Muscle of leg (tissue), 11 donors: Measurements from ENCODE around the gene ZNF503. TPM values are rescaled to one million over a fixed set of nuclear protein-coding genes. Genes with fewer than 3 reads are reported as not detected.
"Not testable (repeated sequence)": the region's sequence is repeated elsewhere in the genome, so short reads cannot be mapped to it uniquely, and the experiment has no call there.

ENCODE experiments used
- DNase-seq: peaks from one replicate; pipeline ENCODE4 v3.0.0; 2013
- H3K27ac ChIP-seq: one replicate; pipeline ENCODE4 v1.5.1; 2013; ENCODE audit warnings: mild to moderate bottlenecking, low read length, control low read depth
- H3K27me3 ChIP-seq: one replicate; pipeline ENCODE4 v1.6.1; 2013; ENCODE audit warnings: low read length; ENCODE audit not compliant: control insufficient read depth, insufficient read depth
- H3K36me3 ChIP-seq: one replicate; pipeline ENCODE4 v1.6.1; 2013; ENCODE audit warnings: low read length; ENCODE audit not compliant: control insufficient read depth, insufficient read depth
- H3K4me1 ChIP-seq: one replicate; pipeline ENCODE4 v1.6.1; 2013; ENCODE audit warnings: low read length; ENCODE audit not compliant: control insufficient read depth, insufficient read depth
- H3K4me3 ChIP-seq: one replicate; pipeline ENCODE4 v1.5.1; 2013; ENCODE audit warnings: low read length, control low read depth
- H3K9me3 ChIP-seq: replicated peaks from 2 replicates; pipeline ENCODE4 v1.6.1; 2013; ENCODE audit warnings: low read depth, low read length; ENCODE audit not compliant: control insufficient read depth
- WGBS: methylation state at CpG from one replicate; pipeline ENCODE4 v1.1.5; 2013; ENCODE audit warnings: missing lambda C conversion rate; ENCODE audit not compliant: insufficient coverage; 5-methylcytosine and 5-hydroxymethylcytosine counted together
- polyA plus RNA-seq, 8 donors: library from polyadenylated mRNA; unstranded; fragments of 120-200 nt; gene quantifications; one replicate each; pipeline versions ENCODE4 v1.2.1 to v1.2.3, GENCODE V29; 2013; ENCODE audit warnings: inconsistent platforms in 1 of 8, low replicate concordance in 1 of 8; ENCODE audit not compliant: insufficient read length in 8 of 8, insufficient read depth in 1 of 8
- total RNA-seq: library from RNA; stranded (reverse); fragments of 120-200 nt; gene quantifications from one replicate; pipeline ENCODE4 v1.2.4, GENCODE V29; 2013

The ZNF503 gene
- total and polyA plus RNA-seq, 9 donors, result 3.6 to 19.1 (median 13.5) TPM

DNA sequence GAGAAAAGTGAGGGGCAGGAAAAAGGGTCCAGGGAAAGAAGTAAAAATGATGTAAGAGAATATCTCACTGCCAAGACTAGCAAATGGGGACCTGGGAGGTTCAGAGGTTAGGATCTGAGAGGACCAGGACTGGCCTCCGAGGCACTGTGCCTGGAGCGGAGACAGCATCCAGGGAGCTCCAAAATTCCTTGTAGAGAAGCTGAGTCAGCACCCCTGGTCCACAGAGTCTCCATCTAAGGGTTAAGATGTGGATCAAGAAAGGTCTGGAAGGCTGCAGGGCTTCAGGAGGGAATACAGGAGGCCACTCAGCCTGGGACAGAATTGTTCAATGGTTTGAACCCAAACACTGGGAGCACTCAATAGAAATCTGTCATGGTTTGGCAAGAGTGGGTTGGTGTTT, 30.6 kb downstream of the ZNF503 start:
- Histone ChIP-seq H3K4me1 (no peaks in the 10 kb centered on the region), H3K27ac (no peak overlapping the region), H3K36me3 (no peaks in the 10 kb centered on the region), H3K9me3 (no peaks in the 10 kb centered on the region), H3K4me3 (no peak overlapping the region), H3K27me3 (peaks cover 2% of the 10 kb centered on the region)
- no peak for DNase-seq
- 90% methylated on average over 2 of the region's 2 CpGs for WGBS

DNA sequence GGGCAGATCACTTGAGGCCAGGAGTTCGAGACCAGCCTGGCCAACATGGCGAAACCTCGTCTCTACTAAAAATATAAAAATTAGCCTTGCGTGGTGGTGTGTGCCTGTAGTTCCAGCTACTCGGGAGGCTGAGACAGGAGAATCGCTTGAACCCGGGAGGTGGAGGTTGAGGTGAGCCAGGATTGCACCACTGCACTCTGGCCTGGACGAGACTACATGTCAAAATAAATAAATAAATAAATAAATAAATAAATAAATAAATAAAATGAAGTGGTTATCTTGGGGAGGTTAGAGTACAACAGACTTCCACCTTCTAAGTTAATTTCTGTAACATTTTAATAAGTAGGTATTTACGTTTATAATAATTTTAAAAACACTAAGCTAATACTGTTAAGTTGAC, 31.7 kb downstream of the ZNF503 start:
- not testable (repeated sequence) for H3K27me3 ChIP-seq, H3K4me1 ChIP-seq, DNase-seq, H3K27ac ChIP-seq, H3K4me3 ChIP-seq, H3K36me3 ChIP-seq, H3K9me3 ChIP-seq
- no CpG with 5 or more reads among the region's 9 CpGs for WGBS

DNA sequence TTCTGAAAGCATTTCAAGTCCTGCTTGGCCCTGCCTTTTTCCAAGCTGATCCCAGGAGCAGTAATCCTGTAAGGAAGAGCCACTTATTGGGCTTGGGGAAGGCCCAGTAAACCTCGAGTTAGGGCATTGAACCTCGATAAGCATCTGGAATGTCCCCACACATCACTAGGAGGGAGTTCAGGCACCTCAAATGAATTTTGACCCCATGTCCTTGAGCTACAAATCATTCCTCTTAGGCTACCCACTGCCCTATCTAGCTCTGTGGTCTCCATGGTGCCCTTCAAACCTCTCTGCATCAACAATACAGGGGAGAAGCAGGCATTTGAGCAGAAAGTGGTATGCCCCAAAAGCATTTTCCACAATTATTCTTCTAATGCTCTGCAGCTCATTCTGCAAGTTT, 33.7 kb downstream of the ZNF503 start:
- DNase-seq, result no peak
- no peaks in the 10 kb centered on the region for H3K4me1 ChIP-seq
- no peak overlapping the region for H3K4me3 ChIP-seq
- peaks cover 3% of the 10 kb centered on the region for H3K27me3 ChIP-seq
- no peaks in the 10 kb centered on the region for H3K36me3 ChIP-seq
- 58% methylated on average over 2 of the region's 2 CpGs for WGBS
- H3K9me3 ChIP-seq, result no peaks in the 10 kb centered on the region
- H3K27ac ChIP-seq, result no peak overlapping the region

DNA sequence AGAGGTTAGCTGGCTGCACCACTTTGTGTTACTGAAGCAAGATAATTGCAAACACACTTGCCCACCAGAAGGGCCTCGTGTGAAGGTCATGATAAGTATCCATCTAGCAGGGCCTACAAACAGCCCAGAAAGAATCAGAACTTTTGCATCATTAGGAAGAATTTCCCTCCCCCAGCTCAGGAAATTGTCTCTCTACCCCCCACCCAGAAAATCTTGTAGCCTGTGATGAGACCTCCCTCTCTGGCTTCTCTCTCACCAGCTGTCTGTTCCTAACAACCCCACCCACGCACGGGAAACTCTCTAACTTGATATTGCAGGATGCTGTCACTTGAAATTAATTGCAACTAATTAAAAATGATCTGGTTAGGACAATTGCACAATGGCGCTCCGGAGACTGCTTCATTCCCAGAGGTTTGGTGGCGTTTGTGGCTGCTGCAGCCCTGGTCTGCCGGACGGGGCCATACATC, 34.5 kb downstream of the ZNF503 start:
- no peak for DNase-seq
- Histone ChIP-seq H3K4me1 (no peaks in the 10 kb centered on the region), H3K9me3 (no peaks in the 10 kb centered on the region), H3K4me3 (no peak overlapping the region), H3K27me3 (peaks cover 3% of the 10 kb centered on the region), H3K36me3 (no peaks in the 10 kb centered on the region), H3K27ac (no peak overlapping the region)
- WGBS, result 54% methylated on average over 4 of the region's 8 CpGs

DNA sequence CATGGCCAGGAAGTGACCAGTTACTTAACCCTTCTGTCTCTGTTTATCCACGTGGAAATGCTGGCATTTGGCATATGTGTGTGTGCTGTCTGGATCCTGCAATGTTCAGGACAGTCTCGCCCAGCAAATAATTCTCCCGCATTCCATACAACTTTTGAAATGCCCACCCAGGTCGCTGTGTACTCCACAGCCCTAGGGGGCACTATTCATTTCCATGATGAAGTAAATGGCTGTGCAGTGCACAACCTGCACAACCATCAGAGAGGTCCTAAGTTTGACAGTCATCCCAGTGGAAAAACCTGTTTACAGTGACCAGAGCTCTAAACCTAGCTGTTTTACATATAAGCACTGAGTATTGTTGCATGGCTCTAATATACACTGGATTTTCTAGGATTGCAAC, 38.1 kb downstream of the ZNF503 start:
- WGBS, result 93% methylated on average over 2 of the region's 4 CpGs
- Histone ChIP-seq H3K4me3 (no peak overlapping the region), H3K27me3 (peaks cover 3% of the 10 kb centered on the region), H3K27ac (no peak overlapping the region), H3K9me3 (no peaks in the 10 kb centered on the region), H3K4me1 (no peaks in the 10 kb centered on the region), H3K36me3 (no peaks in the 10 kb centered on the region)
- no peak for DNase-seq

DNA sequence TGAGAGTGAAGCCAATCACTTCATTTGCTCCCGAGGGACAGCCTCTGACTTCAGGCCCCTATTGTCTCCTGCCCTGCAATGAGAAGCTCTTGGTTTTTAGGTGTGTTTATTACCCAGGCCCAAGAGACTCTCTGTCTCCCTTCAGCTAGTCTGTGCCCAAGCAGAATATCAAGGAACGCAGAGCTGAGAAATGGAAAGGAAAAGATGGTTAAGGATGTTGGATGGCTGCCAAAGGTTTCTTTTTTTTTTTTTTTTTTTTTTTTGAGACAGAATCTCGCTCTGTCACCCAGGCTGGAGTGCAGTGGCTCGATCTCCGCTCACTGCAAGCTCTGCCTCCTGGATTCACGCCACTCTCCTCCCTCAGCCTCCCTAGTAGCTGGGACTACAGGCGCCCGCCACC, 41.7 kb downstream of the ZNF503 start:
- not testable (repeated sequence) for H3K4me1 ChIP-seq, H3K27ac ChIP-seq, H3K9me3 ChIP-seq, H3K4me3 ChIP-seq, DNase-seq, H3K36me3 ChIP-seq, H3K27me3 ChIP-seq
- no CpG with 5 or more reads among the region's 8 CpGs for WGBS

DNA sequence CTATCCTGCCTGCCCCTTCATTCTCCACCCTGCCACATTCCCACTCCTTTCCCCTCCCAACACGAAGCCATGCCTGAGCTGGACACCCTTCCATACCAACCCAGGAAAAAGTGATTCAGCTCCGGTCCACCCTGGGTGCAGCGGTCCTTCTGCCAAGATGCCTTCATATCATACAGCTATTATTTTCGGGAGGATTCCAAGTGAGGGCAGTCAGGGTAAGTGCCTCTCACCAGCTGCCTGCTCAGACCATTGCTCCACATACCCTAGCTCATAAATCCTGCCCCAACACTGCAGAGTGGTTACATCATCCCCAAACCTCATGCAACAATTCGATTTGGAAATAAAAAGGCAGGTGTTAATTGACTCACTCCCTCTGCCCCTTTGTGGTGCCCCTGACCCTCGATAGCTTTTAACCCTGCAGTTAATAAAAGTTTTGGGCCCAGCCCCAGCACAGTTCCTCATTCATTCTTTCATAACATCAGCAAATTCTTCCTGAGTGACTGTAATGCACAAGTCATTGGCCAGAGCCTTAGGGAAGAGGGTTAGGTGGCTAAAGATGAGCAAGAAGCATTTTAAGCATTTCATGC, 42.6 kb downstream of the ZNF503 start:
- H3K4me3 ChIP-seq, result no peak overlapping the region
- H3K4me1 ChIP-seq, result no peaks in the 10 kb centered on the region
- no peak for DNase-seq
- H3K36me3 ChIP-seq, result no peaks in the 10 kb centered on the region
- H3K27me3 ChIP-seq, result peaks cover 3% of the 10 kb centered on the region
- no peak overlapping the region for H3K27ac ChIP-seq
- WGBS, result 77% methylated on average over 4 of the region's 6 CpGs
- no peaks in the 10 kb centered on the region for H3K9me3 ChIP-seq

DNA sequence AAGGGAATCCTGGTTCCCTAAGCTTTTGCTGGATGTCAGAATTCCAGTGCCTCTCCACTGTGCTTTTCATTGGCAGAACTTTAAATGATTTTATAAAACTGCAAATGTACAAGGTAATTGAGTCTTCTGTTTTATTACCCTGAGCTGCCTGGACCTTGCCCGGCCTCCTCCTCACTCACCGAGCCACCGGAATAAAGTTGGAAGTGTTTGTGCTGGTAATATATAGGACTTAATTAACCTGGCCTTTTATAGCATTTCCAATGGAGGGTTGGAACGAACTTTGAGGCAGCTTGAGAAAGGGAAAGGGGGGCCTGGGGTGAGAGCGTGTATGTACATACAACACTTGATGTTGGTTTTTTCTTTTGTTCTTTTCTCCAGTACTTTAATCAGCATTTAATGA, 43.4 kb downstream of the ZNF503 start:
- no CpG with 5 or more reads among the region's 5 CpGs for WGBS

DNA sequence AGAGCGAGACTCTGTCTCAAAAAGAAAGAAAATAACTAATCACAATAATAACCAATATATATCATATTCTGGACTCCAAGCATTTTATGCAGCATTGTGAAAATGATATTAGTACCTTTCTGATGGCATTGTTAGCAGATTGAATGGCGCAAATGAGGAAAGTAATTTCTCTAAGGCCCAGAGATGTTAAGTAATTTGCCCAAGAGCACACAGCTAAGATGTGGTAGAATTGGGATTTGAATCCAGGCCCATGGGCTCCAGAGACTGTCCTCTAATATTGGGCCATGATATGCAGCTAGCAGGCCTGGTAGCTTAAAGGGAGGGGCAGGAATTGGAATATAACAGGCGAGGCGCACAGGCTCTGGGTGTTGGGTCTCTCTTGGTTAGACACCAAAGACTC, 44.1 kb downstream of the ZNF503 start:
- no peak overlapping the region for H3K4me3 ChIP-seq
- peaks cover 4% of the 10 kb centered on the region for H3K4me1 ChIP-seq
- WGBS, result 94% methylated on average over 3 of the region's 4 CpGs
- DNase-seq, result no peak
- no peaks in the 10 kb centered on the region for H3K36me3 ChIP-seq
- H3K9me3 ChIP-seq, result no peaks in the 10 kb centered on the region
- H3K27ac ChIP-seq, result no peak overlapping the region
- no peaks in the 10 kb centered on the region for H3K27me3 ChIP-seq

More for the DNA sequence above, 43.4 kb downstream of the ZNF503 start:
- no peak for DNase-seq
- H3K9me3 ChIP-seq, result no peaks in the 10 kb centered on the region
- H3K27me3 ChIP-seq, result peaks cover 2% of the 10 kb centered on the region
- H3K4me3 ChIP-seq, result no peak overlapping the region
- H3K4me1 ChIP-seq, result peaks cover 4% of the 10 kb centered on the region
- no peak overlapping the region for H3K27ac ChIP-seq
- no peaks in the 10 kb centered on the region for H3K36me3 ChIP-seq

DNA sequence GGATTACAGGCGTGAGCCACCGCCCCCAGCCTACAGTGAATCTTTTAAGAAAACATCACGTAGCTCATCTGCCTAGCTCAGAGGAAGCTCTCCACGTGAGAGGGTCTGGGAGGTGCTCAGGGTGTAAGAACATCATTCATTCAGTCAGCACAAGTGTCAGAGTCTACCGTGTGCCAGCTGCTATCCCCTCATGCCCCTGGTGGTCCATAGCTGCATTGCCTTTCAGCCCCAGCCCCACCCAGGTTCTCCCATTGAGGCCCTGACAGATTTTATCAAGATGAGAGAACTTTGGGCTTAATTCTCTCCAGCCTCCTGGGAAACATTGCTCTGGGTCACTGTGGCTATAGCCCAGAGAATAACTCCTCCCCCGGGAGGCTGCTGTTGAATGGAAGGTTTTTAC, 45.1 kb downstream of the ZNF503 start:
- Histone ChIP-seq H3K9me3 (no peaks in the 10 kb centered on the region), H3K36me3 (no peaks in the 10 kb centered on the region), H3K4me1 (peaks cover 4% of the 10 kb centered on the region), H3K27ac (no peak overlapping the region), H3K27me3 (no peaks in the 10 kb centered on the region), H3K4me3 (no peak overlapping the region)
- no peak for DNase-seq
- 53% methylated on average over 3 of the region's 6 CpGs for WGBS

DNA sequence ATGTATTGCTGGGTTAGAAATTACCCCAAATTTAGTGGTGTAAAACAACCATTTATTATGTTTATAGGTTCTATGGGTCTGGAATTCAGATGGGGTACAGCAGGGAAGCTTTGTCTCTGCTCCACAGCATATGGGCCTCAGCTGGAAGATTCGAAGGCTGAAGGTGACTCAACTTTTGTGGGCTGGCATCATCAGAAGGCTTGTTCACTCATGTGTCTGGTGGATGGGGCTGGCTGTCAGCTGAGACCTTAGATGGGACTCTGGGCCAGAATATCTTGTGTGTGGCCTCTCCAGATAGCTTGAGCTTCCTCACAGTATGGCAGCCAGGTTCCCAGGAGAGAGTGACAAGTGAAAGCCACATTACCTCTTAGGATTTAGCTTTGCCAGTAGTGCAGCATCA, 45.9 kb downstream of the ZNF503 start:
- Histone ChIP-seq H3K27me3 (no peaks in the 10 kb centered on the region), H3K36me3 (no peaks in the 10 kb centered on the region), H3K27ac (no peak overlapping the region), H3K9me3 (no peaks in the 10 kb centered on the region), H3K4me1 (peaks cover 4% of the 10 kb centered on the region), H3K4me3 (no peak overlapping the region)
- WGBS, result no CpG with 5 or more reads among the region's 1 CpG
- no peak for DNase-seq
